Karpas-422 (cell line): ENCODE data around the gene RANBP3. TPM values are rescaled to one million over a fixed set of nuclear protein-coding genes. Genes with fewer than 3 reads are reported as not detected.
"Not testable (repeated sequence)": the region's sequence is repeated elsewhere in the genome, so short reads cannot be mapped to it uniquely, and the experiment has no call there.

Experiments
- DNase-seq: peaks from one replicate; pipeline ENCODE4 v3.0.0-alpha.2; 2015
- H2AFZ ChIP-seq: fragments of 200-600 bp; sonication (generic); 2 replicates; pipeline ENCODE4 v1.6.1; 2014; ENCODE audit warnings: antibody characterized with exemption, low read length, mixed read lengths
- H3K27ac ChIP-seq: fragments of 200-600 bp; sonication (generic); 2 replicates; pipeline ENCODE4 v1.5.1; 2014; ENCODE audit warnings: mild to moderate bottlenecking, low read length, moderate library complexity
- H3K27me3 ChIP-seq: fragments of 200-600 bp; sonication (generic); 2 replicates; pipeline ENCODE4 v1.6.1; 2014; ENCODE audit warnings: low read length, mixed read lengths
- H3K36me3 ChIP-seq: fragments of 200-600 bp; sonication (generic); 2 replicates; pipeline ENCODE4 v1.6.1; 2014; ENCODE audit warnings: low read length, mixed read lengths; ENCODE audit not compliant: insufficient read depth
- H3K4me1 ChIP-seq: fragments of 200-600 bp; sonication (generic); 2 replicates; pipeline ENCODE4 v1.6.1; 2014; ENCODE audit warnings: mild to moderate bottlenecking, low read length, mixed read lengths
- H3K4me2 ChIP-seq: fragments of 200-600 bp; sonication (generic); 2 replicates; pipeline ENCODE4 v1.6.1; 2014; ENCODE audit warnings: low read length, low read depth, mild to moderate bottlenecking; ENCODE audit not compliant: poor library complexity, severe bottlenecking
- H3K4me3 ChIP-seq: fragments of 200-600 bp; sonication (generic); 2 replicates; pipeline ENCODE4 v1.5.1; 2014; ENCODE audit warnings: mild to moderate bottlenecking, antibody characterized with exemption, low read length, mixed read lengths
- H3K79me2 ChIP-seq: fragments of 200-600 bp; sonication (generic); 2 replicates; pipeline ENCODE4 v1.6.1; 2014; ENCODE audit warnings: mild to moderate bottlenecking, low read length, mixed read lengths
- H3K9ac ChIP-seq: fragments of 200-600 bp; sonication (generic); 2 replicates; pipeline ENCODE4 v1.6.0; 2014; ENCODE audit warnings: low read length
- H3K9me2 ChIP-seq: fragments of 200-600 bp; sonication (generic), shearing (Covaris generic); replicated peaks from 2 replicates; pipeline ENCODE4 v1.6.0; 2014; ENCODE audit warnings: mild to moderate bottlenecking, low read length, moderate library complexity; ENCODE audit not compliant: insufficient read depth
- H3K9me3 ChIP-seq: fragments of 300-700, 200-600 bp; sonication (generic); 2 replicates; pipeline ENCODE4 v1.6.1; 2014; ENCODE audit warnings: low read length, mixed read lengths
- H4K20me1 ChIP-seq: fragments of 200-600 bp; sonication (generic); 2 replicates; pipeline ENCODE4 v1.6.1; 2014; ENCODE audit warnings: mild to moderate bottlenecking, antibody characterized with exemption, low read length, low read depth; ENCODE audit not compliant: insufficient read depth
- total RNA-seq: library from RNA; depleted of rRNA; stranded (reverse); fragments of >200 nt; shearing (Covaris generic); gene quantifications from 2 replicates; pipeline ENCODE4 v1.2.3, GENCODE V29; 2014; ENCODE audit warnings: low replicate concordance

Gene RANBP3
- total RNA-seq, 1 experiment from 2014 or later, result 34.0 TPM

- Histone ChIP-seq H3K4me2 (no peak overlapping the region), H3K79me2 (peaks cover 97% of the 10 kb centered on the region), H3K9me2 (no peaks in the 10 kb centered on the region), H3K36me3 (no peaks in the 10 kb centered on the region), H3K4me3 (no peak overlapping the region), H3K9me3 (no peaks in the 10 kb centered on the region), H3K27me3 (no peaks in the 10 kb centered on the region), H3K9ac (no peak overlapping the region), H2AFZ (no peak overlapping the region), H3K4me1 (peaks cover 3% of the 10 kb centered on the region), H4K20me1 (peaks cover 87% of the 10 kb centered on the region), H3K27ac (no peak overlapping the region)
- no peak for DNase-seq
Measured at GRCh38 chr19:5961969-5962945, 15.7 kb downstream of the RANBP3 start.

- peaks cover 83% of the 10 kb centered on the region for H4K20me1 ChIP-seq
- DNase-seq, H3K4me1 ChIP-seq, H3K9ac ChIP-seq, H3K27me3 ChIP-seq, H3K9me3 ChIP-seq, H3K9me2 ChIP-seq, H2AFZ ChIP-seq, H3K27ac ChIP-seq, H3K4me2 ChIP-seq, H3K4me3 ChIP-seq, H3K36me3 ChIP-seq: not testable (repeated sequence)
- H3K79me2 ChIP-seq, result peaks cover 97% of the 10 kb centered on the region
Measured at GRCh38 chr19:5961641-5961968, 16.3 kb downstream of the RANBP3 start.

GRCh38 chr19:5960005-5961001 lies 17.6 kb downstream of the RANBP3 start:
- Histone ChIP-seq H3K27me3 (no peaks in the 10 kb centered on the region), H4K20me1 (peaks cover 70% of the 10 kb centered on the region), H3K9me2 (no peaks in the 10 kb centered on the region), H2AFZ (no peak overlapping the region), H3K4me1 (peaks cover 22% of the 10 kb centered on the region), H3K4me2 (no peak overlapping the region), H3K79me2 (peaks cover 97% of the 10 kb centered on the region), H3K9me3 (no peaks in the 10 kb centered on the region), H3K4me3 (no peak overlapping the region), H3K9ac (no peak overlapping the region), H3K27ac (no peak overlapping the region), H3K36me3 (no peaks in the 10 kb centered on the region)
- DNase-seq, result no peak

GRCh38 chr19:5959260-5960004 lies 18.5 kb downstream of the RANBP3 start:
- H3K4me3 ChIP-seq, result no peak overlapping the region
- no peaks in the 10 kb centered on the region for H3K27me3 ChIP-seq
- no peaks in the 10 kb centered on the region for H3K36me3 ChIP-seq
- no peak overlapping the region for H3K4me2 ChIP-seq
- H3K4me1 ChIP-seq, result peaks cover 30% of the 10 kb centered on the region
- DNase-seq, result no peak
- no peaks in the 10 kb centered on the region for H3K9me2 ChIP-seq
- H4K20me1 ChIP-seq, result peaks cover 68% of the 10 kb centered on the region
- no peak overlapping the region for H3K9ac ChIP-seq
- no peak overlapping the region for H3K27ac ChIP-seq
- H3K9me3 ChIP-seq, result no peaks in the 10 kb centered on the region
- H3K79me2 ChIP-seq, result peaks cover 97% of the 10 kb centered on the region
- no peak overlapping the region for H2AFZ ChIP-seq

GRCh38 chr19:5958851-5959122 lies 19.2 kb downstream of the RANBP3 start:
- H3K4me3 ChIP-seq, result no peak overlapping the region
- no peak overlapping the region for H3K27ac ChIP-seq
- H4K20me1 ChIP-seq, result peaks cover 63% of the 10 kb centered on the region
- H3K9ac ChIP-seq, result no peak overlapping the region
- H3K4me1 ChIP-seq, result peaks cover 36% of the 10 kb centered on the region
- H2AFZ ChIP-seq, result no peak overlapping the region
- H3K9me2 ChIP-seq, result no peaks in the 10 kb centered on the region
- no peak overlapping the region for H3K4me2 ChIP-seq
- no peak for DNase-seq
- H3K27me3 ChIP-seq, result no peaks in the 10 kb centered on the region
- H3K9me3 ChIP-seq, result no peaks in the 10 kb centered on the region
- H3K79me2 ChIP-seq, result peaks cover 97% of the 10 kb centered on the region
- H3K36me3 ChIP-seq, result no peaks in the 10 kb centered on the region

- H3K9ac ChIP-seq, result no peak overlapping the region
- no peak for DNase-seq
Measured at GRCh38 chr19:5958074-5958850, 19.7 kb downstream of the RANBP3 start.

GRCh38 chr19:5957170-5957569 lies 20.8 kb downstream of the RANBP3 start:
- H3K4me1 ChIP-seq, result peaks cover 53% of the 10 kb centered on the region
- no peak overlapping the region for H3K4me2 ChIP-seq
- H3K27me3 ChIP-seq, result no peaks in the 10 kb centered on the region
- H3K79me2 ChIP-seq, result peaks cover 97% of the 10 kb centered on the region
- H3K27ac ChIP-seq, result no peak overlapping the region
- H3K36me3 ChIP-seq, result no peaks in the 10 kb centered on the region
- H2AFZ ChIP-seq, result no peak overlapping the region
- DNase-seq, result no peak
- H3K9ac ChIP-seq, result no peak overlapping the region
- H4K20me1 ChIP-seq, result peaks cover 63% of the 10 kb centered on the region
- no peaks in the 10 kb centered on the region for H3K9me2 ChIP-seq
- H3K9me3 ChIP-seq, result no peaks in the 10 kb centered on the region
- H3K4me3 ChIP-seq, result no peak overlapping the region

More at GRCh38 chr19:5958074-5958850, 19.7 kb downstream of the RANBP3 start:
- Histone ChIP-seq H3K4me1 (peaks cover 42% of the 10 kb centered on the region), H3K9me3 (no peaks in the 10 kb centered on the region), H3K36me3 (no peaks in the 10 kb centered on the region), H4K20me1 (peaks cover 63% of the 10 kb centered on the region), H3K27me3 (no peaks in the 10 kb centered on the region), H3K4me3 (no peak overlapping the region), H3K79me2 (peaks cover 97% of the 10 kb centered on the region), H2AFZ (no peak overlapping the region), H3K27ac (no peak overlapping the region), H3K4me2 (no peak overlapping the region), H3K9me2 (no peaks in the 10 kb centered on the region)
